Esophagus muscularis mucosa (tissue), 2 donors: ENCODE measurements around the gene RHOF.

ENCODE experiments used
- POLR2A ChIP-seq: fragments of 450-650 bp; IDR thresholded peaks from one replicate; pipeline ENCODE4 v1.6.1; 2017; ENCODE audit warnings: antibody characterized with exemption, moderate library complexity, mild to moderate bottlenecking, low read depth
- POLR2AphosphoS5 ChIP-seq, 2 donors: sonication (generic); formaldehyde crosslinking; IDR thresholded peaks; one replicate each; pipeline ENCODE4 v1.6.1; 2017; ENCODE audit warnings: antibody characterized with exemption in 2 of 2

DNA sequence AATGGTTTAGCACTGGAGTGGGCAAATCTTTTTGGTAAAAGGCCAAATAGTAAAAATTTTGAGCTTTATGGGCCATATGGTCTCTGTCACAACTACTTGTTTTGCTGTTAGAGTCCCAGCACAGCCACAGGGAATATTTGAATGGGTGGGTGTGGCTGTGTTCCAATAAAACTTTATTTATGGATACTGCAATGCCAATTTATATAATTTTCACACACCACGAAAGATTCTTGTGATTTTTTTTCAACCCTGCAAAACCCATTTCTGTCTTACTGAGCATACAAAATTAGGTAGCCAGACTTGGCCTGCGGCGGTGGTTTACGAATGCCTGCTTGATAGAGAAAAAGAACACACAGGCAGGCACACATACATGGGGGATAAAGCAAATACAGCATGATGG is 52.6 kb downstream of the RHOF start:
- no peak for TF ChIP-seq POLR2A
- TF ChIP-seq POLR2AphosphoS5 (IDR thresholded peaks at IDR 0.05) = no peak
